GM23338 (cell line): Measurements from ENCODE around the gene ENTPD8. TPM values are rescaled to one million over a fixed set of nuclear protein-coding genes. Genes with fewer than 3 reads are reported as not detected.

Source experiments
- ATAC-seq: fragments of 200-7000 bp; cut with Tn5 transposase; 3 replicates; pipeline ENCODE4 v1.9.1; 2020
- DNase-seq: peaks from one replicate; pipeline ENCODE4 v3.0.0-alpha.2; 2015; ENCODE audit warnings: low spot score
- H2AFZ ChIP-seq: fragments of 200-600 bp; sonication (generic); 2 replicates; pipeline ENCODE4 v1.8.0; 2016; ENCODE audit warnings: antibody characterized with exemption, mild to moderate bottlenecking, moderate library complexity
- H3F3A ChIP-seq: fragments of 200-600 bp; sonication (generic); replicated peaks from 2 replicates; pipeline ENCODE4 v1.8.0; 2017; ENCODE audit warnings: antibody characterized with exemption, mixed run types, low read depth
- H3K27ac ChIP-seq: fragments of 200-600 bp; sonication (generic); 2 replicates; pipeline ENCODE4 v1.6.1; 2016; ENCODE audit warnings: low read depth
- H3K27me3 ChIP-seq: fragments of 200-600 bp; sonication (generic); 2 replicates; pipeline ENCODE4 v1.8.0; 2016; ENCODE audit warnings: mild to moderate bottlenecking, mixed run types, moderate library complexity; ENCODE audit not compliant: insufficient read depth
- H3K36me3 ChIP-seq: fragments of 200-600 bp; sonication (generic); 2 replicates; pipeline ENCODE4 v1.8.0; 2016; ENCODE audit warnings: mild to moderate bottlenecking; ENCODE audit not compliant: insufficient read depth
- H3K4me1 ChIP-seq: fragments of 200-600 bp; sonication (generic); 2 replicates; pipeline ENCODE4 v1.8.0; 2016; ENCODE audit warnings: mild to moderate bottlenecking, moderate library complexity; ENCODE audit not compliant: insufficient read depth
- H3K4me2 ChIP-seq: fragments of 200-600 bp; sonication (generic); 2 replicates; pipeline ENCODE4 v1.7.1; 2017; ENCODE audit warnings: mixed run types
- H3K4me3 ChIP-seq: fragments of 200-600 bp; sonication (generic); 2 replicates; pipeline ENCODE4 v1.6.1; 2016; ENCODE audit warnings: mixed run types
- H3K79me2 ChIP-seq: fragments of 200-600 bp; sonication (generic); replicated peaks from 2 replicates; pipeline ENCODE4 v1.8.0; 2017; ENCODE audit warnings: mild to moderate bottlenecking; ENCODE audit not compliant: insufficient read depth
- H3K9me2 ChIP-seq: fragments of 200-600 bp; sonication (generic); 2 replicates; pipeline ENCODE4 v1.8.0; 2017; ENCODE audit not compliant: insufficient read depth
- H4K20me1 ChIP-seq: fragments of 200-600 bp; sonication (generic); replicated peaks from 2 replicates; pipeline ENCODE4 v1.8.0; 2017; ENCODE audit warnings: mild to moderate bottlenecking; ENCODE audit not compliant: insufficient read depth
- H3K27ac Mint-ChIP-seq: 2 replicates; pipeline ENCODE4 v1.8.0; 2020; ENCODE audit warnings: inconsistent platforms, mild to moderate bottlenecking, moderate library complexity, mixed read lengths
- H3K27me3 Mint-ChIP-seq: 3 replicates; pipeline ENCODE4 v1.8.0; 2022; ENCODE audit warnings: low read depth, mild to moderate bottlenecking, moderate library complexity, mixed read lengths, inconsistent platforms; ENCODE audit not compliant: insufficient read depth, poor library complexity
- H3K36me3 Mint-ChIP-seq: 3 replicates; pipeline ENCODE4 v1.8.0; 2021; ENCODE audit warnings: low read depth, mild to moderate bottlenecking, inconsistent platforms, moderate library complexity, mixed read lengths
- H3K4me1 Mint-ChIP-seq: 3 replicates; pipeline ENCODE4 v1.8.0; 2020; ENCODE audit warnings: mild to moderate bottlenecking, inconsistent platforms, mixed read lengths
- H3K4me3 Mint-ChIP-seq: 3 replicates; pipeline ENCODE4 v1.8.0; 2021; ENCODE audit warnings: moderate library complexity, mild to moderate bottlenecking, inconsistent platforms, mixed read lengths
- H3K9me3 Mint-ChIP-seq: 3 replicates; pipeline ENCODE4 v1.8.0; 2020; ENCODE audit warnings: moderate library complexity, mild to moderate bottlenecking, inconsistent platforms, mixed read lengths
- CREB1 ChIP-seq: fragments of 250-450 bp; sonication (Bioruptor Pico); IDR thresholded peaks from 2 replicates; pipeline ENCODE4 v1.5.0; 2020; ENCODE audit warnings: low read depth, mild to moderate bottlenecking, moderate library complexity
- EZH2 ChIP-seq: fragments of 200-600 bp; sonication (generic); IDR thresholded peaks from one replicate; pipeline ENCODE4 v1.8.0; 2017; ENCODE audit warnings: antibody characterized with exemption, mild to moderate bottlenecking, low read depth; ENCODE audit not compliant: unreplicated experiment
- NANOG ChIP-seq: IDR thresholded peaks from 2 replicates; pipeline ENCODE4 v1.6.1; 2016; ENCODE audit warnings: antibody characterized with exemption, borderline replicate concordance
- ZNF114 ChIP-seq: fragments of 250-450 bp; sonication (Bioruptor Pico); IDR thresholded peaks from 2 replicates; pipeline ENCODE4 v1.5.0; 2020; ENCODE audit warnings: mild to moderate bottlenecking, moderate library complexity
- ZNF331 ChIP-seq: fragments of 250-450 bp; sonication (Bioruptor Pico); IDR thresholded peaks from 2 replicates; pipeline ENCODE4 v1.5.0; 2020; ENCODE audit warnings: low read depth, mild to moderate bottlenecking, moderate library complexity
- polyA plus RNA-seq: library from polyadenylated mRNA; unstranded; fragments of >200 nt; fragmentation: Nextera tagmentation; extraction: Ambion mirVana; gene quantifications from 2 replicates; pipeline ENCODE4 v1.2.1, GENCODE V29; 2016
- total RNA-seq: library from RNA; depleted of rRNA; stranded (reverse); fragments of >200 nt; shearing (Covaris generic); gene quantifications from 2 replicates; pipeline ENCODE4 v1.2.3, GENCODE V29; 2014
- TF ChIP-seq, protein P1 (sequence below): fragments of 250-450 bp; sonication (Bioruptor Pico); IDR thresholded peaks from 2 replicates; pipeline ENCODE4 v1.5.0; 2020; ENCODE audit warnings: mild to moderate bottlenecking, moderate library complexity

ENTPD8 gene
- total and polyA plus RNA-seq, 2 experiments from 2014 or later, result 0.42 to 0.89 TPM

DNA sequence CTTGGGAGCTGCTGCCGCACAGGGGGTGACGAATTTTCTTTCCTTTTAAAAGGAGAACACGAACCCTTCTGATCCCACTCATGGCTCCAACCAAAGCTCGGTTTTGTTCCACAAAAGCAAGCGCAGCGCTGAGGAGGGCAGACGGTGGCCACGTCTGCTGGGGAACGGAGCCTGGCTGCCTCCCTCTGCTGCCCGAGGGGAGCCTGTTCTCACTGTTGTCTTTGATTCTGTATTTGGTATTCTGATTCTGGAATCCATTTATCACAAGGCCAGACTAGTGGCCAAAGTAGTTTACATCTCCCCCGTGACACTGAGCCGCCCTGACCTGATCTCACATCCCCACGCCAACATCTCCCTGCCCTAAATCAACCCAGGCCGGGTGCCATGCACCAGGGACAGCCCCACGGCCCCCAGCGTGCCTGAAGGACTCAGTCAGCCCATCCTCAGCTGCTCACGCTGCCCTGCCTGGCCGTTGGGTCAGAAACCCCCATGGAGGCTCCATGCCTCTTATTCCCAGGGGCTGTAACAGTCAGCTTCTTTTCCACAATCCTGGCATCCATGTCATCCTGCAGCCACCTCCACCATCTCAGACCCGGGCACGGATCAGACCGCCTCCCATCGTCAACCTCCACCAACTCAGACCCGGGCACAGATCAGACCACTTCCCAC is 24.7 kb upstream of the ENTPD8 start (continued):
- TF ChIP-seq NANOG, result no peak
- TF ChIP-seq, protein P1, sequence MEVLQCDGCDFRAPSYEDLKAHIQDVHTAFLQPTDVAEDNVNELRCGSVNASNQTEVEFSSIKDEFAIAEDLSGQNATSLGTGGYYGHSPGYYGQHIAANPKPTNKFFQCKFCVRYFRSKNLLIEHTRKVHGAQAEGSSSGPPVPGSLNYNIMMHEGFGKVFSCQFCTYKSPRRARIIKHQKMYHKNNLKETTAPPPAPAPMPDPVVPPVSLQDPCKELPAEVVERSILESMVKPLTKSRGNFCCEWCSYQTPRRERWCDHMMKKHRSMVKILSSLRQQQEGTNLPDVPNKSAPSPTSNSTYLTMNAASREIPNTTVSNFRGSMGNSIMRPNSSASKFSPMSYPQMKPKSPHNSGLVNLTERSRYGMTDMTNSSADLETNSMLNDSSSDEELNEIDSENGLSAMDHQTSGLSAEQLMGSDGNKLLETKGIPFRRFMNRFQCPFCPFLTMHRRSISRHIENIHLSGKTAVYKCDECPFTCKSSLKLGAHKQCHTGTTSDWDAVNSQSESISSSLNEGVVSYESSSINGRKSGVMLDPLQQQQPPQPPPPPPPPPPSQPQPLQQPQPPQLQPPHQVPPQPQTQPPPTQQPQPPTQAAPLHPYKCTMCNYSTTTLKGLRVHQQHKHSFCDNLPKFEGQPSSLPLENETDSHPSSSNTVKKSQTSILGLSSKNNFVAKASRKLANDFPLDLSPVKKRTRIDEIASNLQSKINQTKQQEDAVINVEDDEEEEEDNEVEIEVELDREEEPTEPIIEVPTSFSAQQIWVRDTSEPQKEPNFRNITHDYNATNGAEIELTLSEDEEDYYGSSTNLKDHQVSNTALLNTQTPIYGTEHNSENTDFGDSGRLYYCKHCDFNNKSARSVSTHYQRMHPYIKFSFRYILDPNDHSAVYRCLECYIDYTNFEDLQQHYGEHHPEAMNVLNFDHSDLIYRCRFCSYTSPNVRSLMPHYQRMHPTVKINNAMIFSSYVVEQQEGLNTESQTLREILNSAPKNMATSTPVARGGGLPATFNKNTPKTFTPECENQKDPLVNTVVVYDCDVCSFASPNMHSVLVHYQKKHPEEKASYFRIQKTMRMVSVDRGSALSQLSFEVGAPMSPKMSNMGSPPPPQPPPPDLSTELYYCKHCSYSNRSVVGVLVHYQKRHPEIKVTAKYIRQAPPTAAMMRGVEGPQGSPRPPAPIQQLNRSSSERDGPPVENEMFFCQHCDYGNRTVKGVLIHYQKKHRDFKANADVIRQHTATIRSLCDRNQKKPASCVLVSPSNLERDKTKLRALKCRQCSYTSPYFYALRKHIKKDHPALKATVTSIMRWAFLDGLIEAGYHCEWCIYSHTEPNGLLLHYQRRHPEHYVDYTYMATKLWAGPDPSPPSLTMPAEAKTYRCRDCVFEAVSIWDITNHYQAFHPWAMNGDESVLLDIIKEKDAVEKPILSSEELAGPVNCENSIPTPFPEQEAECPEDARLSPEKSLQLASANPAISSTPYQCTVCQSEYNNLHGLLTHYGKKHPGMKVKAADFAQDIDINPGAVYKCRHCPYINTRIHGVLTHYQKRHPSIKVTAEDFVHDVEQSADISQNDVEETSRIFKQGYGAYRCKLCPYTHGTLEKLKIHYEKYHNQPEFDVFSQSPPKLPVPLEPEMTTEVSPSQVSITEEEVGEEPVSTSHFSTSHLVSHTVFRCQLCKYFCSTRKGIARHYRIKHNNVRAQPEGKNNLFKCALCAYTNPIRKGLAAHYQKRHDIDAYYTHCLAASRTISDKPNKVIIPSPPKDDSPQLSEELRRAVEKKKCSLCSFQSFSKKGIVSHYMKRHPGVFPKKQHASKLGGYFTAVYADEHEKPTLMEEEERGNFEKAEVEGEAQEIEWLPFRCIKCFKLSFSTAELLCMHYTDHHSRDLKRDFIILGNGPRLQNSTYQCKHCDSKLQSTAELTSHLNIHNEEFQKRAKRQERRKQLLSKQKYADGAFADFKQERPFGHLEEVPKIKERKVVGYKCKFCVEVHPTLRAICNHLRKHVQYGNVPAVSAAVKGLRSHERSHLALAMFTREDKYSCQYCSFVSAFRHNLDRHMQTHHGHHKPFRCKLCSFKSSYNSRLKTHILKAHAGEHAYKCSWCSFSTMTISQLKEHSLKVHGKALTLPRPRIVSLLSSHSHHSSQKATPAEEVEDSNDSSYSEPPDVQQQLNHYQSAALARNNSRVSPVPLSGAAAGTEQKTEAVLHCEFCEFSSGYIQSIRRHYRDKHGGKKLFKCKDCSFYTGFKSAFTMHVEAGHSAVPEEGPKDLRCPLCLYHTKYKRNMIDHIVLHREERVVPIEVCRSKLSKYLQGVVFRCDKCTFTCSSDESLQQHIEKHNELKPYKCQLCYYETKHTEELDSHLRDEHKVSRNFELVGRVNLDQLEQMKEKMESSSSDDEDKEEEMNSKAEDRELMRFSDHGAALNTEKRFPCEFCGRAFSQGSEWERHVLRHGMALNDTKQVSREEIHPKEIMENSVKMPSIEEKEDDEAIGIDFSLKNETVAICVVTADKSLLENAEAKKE (CRISPR knock-in tag), result no peak

DNA sequence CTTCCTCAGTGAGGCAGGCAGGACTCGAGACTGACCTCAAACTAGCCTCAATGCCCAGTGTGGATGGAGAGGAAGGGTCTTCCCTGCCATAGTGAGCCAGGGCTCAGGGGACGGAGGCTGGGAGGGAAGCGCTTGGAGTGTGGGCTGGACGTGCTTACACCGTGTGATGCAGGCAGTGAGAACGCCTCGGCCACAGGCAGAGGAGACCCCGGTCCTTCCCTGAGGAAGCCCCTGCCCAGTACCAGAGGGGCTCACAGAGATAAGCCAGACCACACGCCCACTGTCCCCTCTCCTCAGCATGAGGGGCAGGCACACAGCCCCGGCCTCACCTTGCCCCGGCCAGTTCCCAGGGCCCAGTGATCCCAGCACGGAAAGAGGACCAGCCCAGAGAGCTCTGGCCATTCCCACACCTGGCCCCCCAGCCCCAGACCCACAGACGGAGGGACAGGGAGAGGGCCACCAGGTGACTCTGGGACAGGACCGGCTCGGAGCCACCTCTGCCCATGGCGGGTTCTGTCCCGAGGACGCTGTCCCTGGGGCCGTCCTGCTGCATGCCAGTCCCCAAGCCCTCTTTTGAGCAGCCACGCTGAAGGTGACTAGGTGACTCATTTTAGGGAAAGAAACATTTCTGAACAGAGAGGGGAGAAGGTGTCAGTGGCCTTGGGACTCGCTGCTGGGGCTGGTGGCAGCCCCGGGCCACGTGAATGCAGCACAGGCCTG is 24.0 kb upstream of the ENTPD8 start:
- Histone ChIP-seq H3F3A (no peaks in the 10 kb centered on the region), H3K4me2 (no peak overlapping the region), H3K79me2 (no peaks in the 10 kb centered on the region), H3K36me3 (no peaks in the 10 kb centered on the region), H3K4me3 (no peak overlapping the region), H3K27ac (no peak overlapping the region), H3K9me2 (no peaks in the 10 kb centered on the region), H3K4me1 (no peaks in the 10 kb centered on the region), H3K27me3 (no peaks in the 10 kb centered on the region), H2AFZ (no peak overlapping the region), H4K20me1 (no peaks in the 10 kb centered on the region)
- Mint-ChIP-seq H3K27ac (no peak overlapping the region), H3K4me3 (no peak overlapping the region), H3K9me3 (no peaks in the 10 kb centered on the region; the same call in 2 of the 3 replicates), H3K27me3 (peaks cover 11% of the 10 kb centered on the region), H3K4me1 (no peaks in the 10 kb centered on the region), H3K36me3 (no peaks in the 10 kb centered on the region; the same call in 2 of the 3 replicates)
- no peak for ATAC-seq
- DNase-seq, result no peak
- TF ChIP-seq NANOG (no peak), CREB1 (CRISPR knock-in tag) (no peak), ZNF331 (no peak), ZNF114 (CRISPR knock-in tag) (no peak), EZH2 (no peak)
- TF ChIP-seq, protein P1 (CRISPR knock-in tag), result no peak
